A549 (cell line): ENCODE results near the gene C14orf119.

ENCODE experiments used
- BCL3 ChIP-seq: fragments of >200 bp; sonication (Bioruptor Twin); formaldehyde crosslinking; IDR thresholded peaks from 3 replicates; pipeline ENCODE4 v1.6.1; 2016
- CEBPB ChIP-seq, 2 experiments: fragments of >200 bp in 1 of 2; sonication (Bioruptor Twin) in 1 of 2; formaldehyde crosslinking in 1 of 2; IDR thresholded peaks; 2 replicates each; pipeline ENCODE4 v1.6.1; 2012 to 2016
- CHD2 ChIP-seq: fragments of 150-350 bp; IDR thresholded peaks from 2 replicates; pipeline ENCODE4 v1.6.1; 2014; ENCODE audit warnings: low read length; ENCODE audit not compliant: partially characterized antibody
- ELK1 ChIP-seq: fragments of 150-350 bp; IDR thresholded peaks from 2 replicates; pipeline ENCODE4 v1.6.1; 2014; ENCODE audit warnings: low read depth, mild to moderate bottlenecking, low read length
- HOXB13 ChIP-seq: fragments of 250-450 bp; sonication (Bioruptor Pico); IDR thresholded peaks from 2 replicates; pipeline ENCODE4 v1.5.0; 2020; ENCODE audit warnings: low read depth, mild to moderate bottlenecking, moderate library complexity
- MAX ChIP-seq: IDR thresholded peaks from 2 replicates; pipeline ENCODE4 v1.6.1; 2012
- NFE2L2 ChIP-seq: fragments of 150-350 bp; conservative IDR thresholded peaks from 2 replicates; pipeline ENCODE4 v1.6.1; 2014; ENCODE audit warnings: low read length
- POLR2A ChIP-seq: IDR thresholded peaks from 2 replicates; pipeline ENCODE4 v1.6.1; 2012; ENCODE audit warnings: mild to moderate bottlenecking, low read length
- RCOR1 ChIP-seq: fragments of 150-350 bp; IDR thresholded peaks from 2 replicates; pipeline ENCODE4 v1.6.1; 2014; ENCODE audit warnings: antibody characterized with exemption, low read length, low read depth
- TF ChIP-seq, protein P1 (sequence below): fragments of >200 bp; sonication (Bioruptor Twin); formaldehyde crosslinking; IDR thresholded peaks from 3 replicates; pipeline ENCODE4 v1.5.1; 2016
- TF ChIP-seq, protein P2 (sequence below): fragments of 200-600 bp; sonication (generic); IDR thresholded peaks from 2 replicates; pipeline ENCODE4 v1.6.1; 2016; ENCODE audit warnings: antibody characterized with exemption, mild to moderate bottlenecking, moderate library complexity

DNA sequence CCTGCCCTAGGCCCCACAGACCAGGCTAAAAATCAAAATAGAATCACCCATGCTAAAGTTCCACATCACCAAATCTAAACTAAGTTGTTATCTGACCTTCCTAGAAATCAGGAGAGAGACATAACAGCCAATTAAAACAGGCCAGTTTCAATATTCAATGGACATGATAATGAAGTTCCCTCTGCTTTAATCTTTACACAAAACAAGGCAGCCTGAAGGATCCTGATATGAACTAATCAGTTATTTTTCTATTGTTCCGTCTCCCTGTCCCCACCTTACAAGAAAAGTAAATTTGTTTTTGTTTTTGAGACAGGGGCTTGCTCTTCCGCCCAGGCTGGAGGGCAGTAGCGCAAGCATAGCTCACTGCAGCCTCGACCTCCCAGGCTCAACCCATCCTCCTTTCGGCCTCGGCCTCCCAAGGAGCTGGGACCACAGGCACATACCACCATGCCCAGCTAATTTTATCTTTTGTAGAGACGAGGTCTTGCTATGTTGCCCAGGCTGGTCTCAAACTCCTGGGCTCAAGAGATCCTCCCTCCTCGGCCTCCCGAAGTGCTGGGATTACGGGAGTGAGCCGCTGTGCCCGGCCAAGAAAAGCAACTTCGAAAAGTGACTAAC lies 29.1 kb downstream of the C14orf119 start:
- TF ChIP-seq NFE2L2 (no peak), HOXB13 (CRISPR knock-in tag) (no peak), BCL3 (no peak), CEBPB (IDR thresholded peaks at IDR 0.05) (no peak), CHD2 (no peak), ELK1 (no peak), POLR2A (no peak), MAX (no peak), RCOR1 (no peak)
- TF ChIP-seq, protein P1, sequence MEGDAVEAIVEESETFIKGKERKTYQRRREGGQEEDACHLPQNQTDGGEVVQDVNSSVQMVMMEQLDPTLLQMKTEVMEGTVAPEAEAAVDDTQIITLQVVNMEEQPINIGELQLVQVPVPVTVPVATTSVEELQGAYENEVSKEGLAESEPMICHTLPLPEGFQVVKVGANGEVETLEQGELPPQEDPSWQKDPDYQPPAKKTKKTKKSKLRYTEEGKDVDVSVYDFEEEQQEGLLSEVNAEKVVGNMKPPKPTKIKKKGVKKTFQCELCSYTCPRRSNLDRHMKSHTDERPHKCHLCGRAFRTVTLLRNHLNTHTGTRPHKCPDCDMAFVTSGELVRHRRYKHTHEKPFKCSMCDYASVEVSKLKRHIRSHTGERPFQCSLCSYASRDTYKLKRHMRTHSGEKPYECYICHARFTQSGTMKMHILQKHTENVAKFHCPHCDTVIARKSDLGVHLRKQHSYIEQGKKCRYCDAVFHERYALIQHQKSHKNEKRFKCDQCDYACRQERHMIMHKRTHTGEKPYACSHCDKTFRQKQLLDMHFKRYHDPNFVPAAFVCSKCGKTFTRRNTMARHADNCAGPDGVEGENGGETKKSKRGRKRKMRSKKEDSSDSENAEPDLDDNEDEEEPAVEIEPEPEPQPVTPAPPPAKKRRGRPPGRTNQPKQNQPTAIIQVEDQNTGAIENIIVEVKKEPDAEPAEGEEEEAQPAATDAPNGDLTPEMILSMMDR, result no peak
- TF ChIP-seq, protein P2, sequence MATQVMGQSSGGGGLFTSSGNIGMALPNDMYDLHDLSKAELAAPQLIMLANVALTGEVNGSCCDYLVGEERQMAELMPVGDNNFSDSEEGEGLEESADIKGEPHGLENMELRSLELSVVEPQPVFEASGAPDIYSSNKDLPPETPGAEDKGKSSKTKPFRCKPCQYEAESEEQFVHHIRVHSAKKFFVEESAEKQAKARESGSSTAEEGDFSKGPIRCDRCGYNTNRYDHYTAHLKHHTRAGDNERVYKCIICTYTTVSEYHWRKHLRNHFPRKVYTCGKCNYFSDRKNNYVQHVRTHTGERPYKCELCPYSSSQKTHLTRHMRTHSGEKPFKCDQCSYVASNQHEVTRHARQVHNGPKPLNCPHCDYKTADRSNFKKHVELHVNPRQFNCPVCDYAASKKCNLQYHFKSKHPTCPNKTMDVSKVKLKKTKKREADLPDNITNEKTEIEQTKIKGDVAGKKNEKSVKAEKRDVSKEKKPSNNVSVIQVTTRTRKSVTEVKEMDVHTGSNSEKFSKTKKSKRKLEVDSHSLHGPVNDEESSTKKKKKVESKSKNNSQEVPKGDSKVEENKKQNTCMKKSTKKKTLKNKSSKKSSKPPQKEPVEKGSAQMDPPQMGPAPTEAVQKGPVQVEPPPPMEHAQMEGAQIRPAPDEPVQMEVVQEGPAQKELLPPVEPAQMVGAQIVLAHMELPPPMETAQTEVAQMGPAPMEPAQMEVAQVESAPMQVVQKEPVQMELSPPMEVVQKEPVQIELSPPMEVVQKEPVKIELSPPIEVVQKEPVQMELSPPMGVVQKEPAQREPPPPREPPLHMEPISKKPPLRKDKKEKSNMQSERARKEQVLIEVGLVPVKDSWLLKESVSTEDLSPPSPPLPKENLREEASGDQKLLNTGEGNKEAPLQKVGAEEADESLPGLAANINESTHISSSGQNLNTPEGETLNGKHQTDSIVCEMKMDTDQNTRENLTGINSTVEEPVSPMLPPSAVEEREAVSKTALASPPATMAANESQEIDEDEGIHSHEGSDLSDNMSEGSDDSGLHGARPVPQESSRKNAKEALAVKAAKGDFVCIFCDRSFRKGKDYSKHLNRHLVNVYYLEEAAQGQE, result no peak
